ENCODE measurements around the gene DSE. TPM values are rescaled to one million over a fixed set of nuclear protein-coding genes. Genes with fewer than 3 reads are reported as not detected.
"Not testable (repeated sequence)": the region's sequence is repeated elsewhere in the genome, so short reads cannot be mapped to it uniquely, and the experiment has no call there.

DSE gene
- total RNA-seq, 1 experiment from 2014 or later: 5.4 TPM

DNA sequence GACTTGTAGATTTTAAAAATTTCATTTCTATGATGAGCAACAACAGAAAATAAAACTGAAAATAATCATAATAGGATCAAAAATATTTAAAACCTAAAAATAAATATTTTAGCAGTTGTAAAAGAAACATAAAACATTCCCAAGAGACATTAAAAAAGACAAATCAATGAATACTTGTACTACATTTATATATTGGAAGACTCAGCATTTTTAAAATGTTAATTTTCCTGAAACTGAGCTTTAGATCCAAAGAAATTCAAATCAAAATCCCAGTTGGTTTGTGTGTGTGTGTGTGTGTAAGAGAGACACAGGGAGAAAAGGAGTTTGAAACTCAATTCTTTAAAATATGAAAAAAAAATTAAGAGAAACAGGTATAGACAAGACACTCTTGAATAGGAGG lies 38.7 kb upstream of the DSE start:
- intact Hi-C loops (cut with micrococcal nuclease; ENCODE audit: unreplicated experiment): no loop called here
- BruUV-seq (replicated peaks): no TSS peak
- ATAC-seq: no peak

DNA sequence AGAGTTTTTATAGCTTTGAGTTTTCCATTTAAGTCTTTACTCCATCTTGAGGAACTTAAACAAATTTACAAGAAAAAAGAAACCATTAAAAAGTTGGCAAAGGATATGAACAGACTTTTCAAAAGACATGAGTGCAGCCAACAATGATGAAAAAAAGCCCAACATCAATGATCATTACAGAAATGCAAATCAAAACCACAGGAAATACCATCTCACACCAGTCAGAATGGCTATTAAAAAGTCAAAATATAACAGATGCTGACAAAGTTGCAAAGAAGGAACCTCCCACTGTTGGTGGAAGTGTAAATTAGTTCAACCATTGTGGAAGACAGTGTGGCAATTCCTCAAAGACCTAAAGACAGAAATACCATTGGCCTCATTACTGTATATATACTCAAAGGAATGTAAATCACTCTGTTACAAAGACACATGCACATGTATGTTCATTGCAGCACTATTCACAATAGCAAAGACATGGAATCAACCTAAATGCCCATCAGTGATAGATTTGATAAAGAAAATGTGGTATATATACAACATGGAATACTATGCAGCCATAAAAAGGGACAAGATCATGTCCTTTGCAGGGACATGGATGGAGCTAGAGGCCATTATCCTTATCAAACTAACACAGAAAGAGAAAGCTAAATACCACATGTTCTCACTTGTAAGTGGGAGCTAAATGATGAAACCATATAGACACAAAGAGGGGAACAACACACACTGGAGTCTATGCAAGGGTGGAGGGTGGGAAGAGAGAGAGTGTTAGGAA lies 35.9 kb upstream of the DSE start:
- ATAC-seq; DNase-seq (ENCODE audit: low read depth, low spot score); H3K27me3 ChIP-seq (ENCODE audit: control insufficient read depth, insufficient read depth, low read length); H3K9me3 ChIP-seq (ENCODE audit: control insufficient read depth, insufficient read depth, low read depth, low read length); H3K4me3 ChIP-seq (ENCODE audit: low read depth in 2 of 2, low read length in 2 of 2); BruUV-seq (replicated peaks); H3K36me3 ChIP-seq (ENCODE audit: control insufficient read depth, insufficient read depth, low read length); in situ Hi-C loops (cut with HindIII; ENCODE audit: low pct_unique_long_range_greater_than_20kb, low sequenced_read_pairs); intact Hi-C loops (cut with micrococcal nuclease; ENCODE audit: unreplicated experiment); H3K4me1 ChIP-seq (ENCODE audit: control insufficient read depth, insufficient read depth, low read length); H3K27ac ChIP-seq (ENCODE audit: low read length): not testable (repeated sequence)
- ChIA-PET CTCF (interaction anchor here (0.6 kb wide), 1 partner anchor 295 kb away, joined by 10 read pairs; no protein-coding TSS in a partner anchor), POLR2A (interaction anchor here (0.6 kb wide), 1 partner anchor 33 kb away, joined by 4 read pairs; no protein-coding TSS in a partner anchor)

More for the DNA sequence above, 38.7 kb upstream of the DSE start:
- no peaks in the 10 kb centered on the region for H3K36me3 ChIP-seq (ENCODE audit: control insufficient read depth, insufficient read depth, low read length)
- H3K4me3 ChIP-seq (ENCODE audit: low read depth in 2 of 2, low read length in 2 of 2): no peak overlapping the region
- POLR2A ChIA-PET: no interaction called here
- DNase-seq (ENCODE audit: low read depth, low spot score): no peak
- TF ChIP-seq POLR2AphosphoS5 (IDR thresholded peaks at IDR 0.05; ENCODE audit: low read depth, low read length) (no peak), SIN3A (IDR thresholded peaks at IDR 0.05; ENCODE audit: borderline replicate concordance, insufficient read depth, low read depth, low read length) (no peak), TCF7L2 (IDR thresholded peaks at IDR 0.05; ENCODE audit: low read depth, low read length) (no peak), CTCF (IDR thresholded peaks at IDR 0.05) (no peak)
- TF ChIP-seq, protein P1, sequence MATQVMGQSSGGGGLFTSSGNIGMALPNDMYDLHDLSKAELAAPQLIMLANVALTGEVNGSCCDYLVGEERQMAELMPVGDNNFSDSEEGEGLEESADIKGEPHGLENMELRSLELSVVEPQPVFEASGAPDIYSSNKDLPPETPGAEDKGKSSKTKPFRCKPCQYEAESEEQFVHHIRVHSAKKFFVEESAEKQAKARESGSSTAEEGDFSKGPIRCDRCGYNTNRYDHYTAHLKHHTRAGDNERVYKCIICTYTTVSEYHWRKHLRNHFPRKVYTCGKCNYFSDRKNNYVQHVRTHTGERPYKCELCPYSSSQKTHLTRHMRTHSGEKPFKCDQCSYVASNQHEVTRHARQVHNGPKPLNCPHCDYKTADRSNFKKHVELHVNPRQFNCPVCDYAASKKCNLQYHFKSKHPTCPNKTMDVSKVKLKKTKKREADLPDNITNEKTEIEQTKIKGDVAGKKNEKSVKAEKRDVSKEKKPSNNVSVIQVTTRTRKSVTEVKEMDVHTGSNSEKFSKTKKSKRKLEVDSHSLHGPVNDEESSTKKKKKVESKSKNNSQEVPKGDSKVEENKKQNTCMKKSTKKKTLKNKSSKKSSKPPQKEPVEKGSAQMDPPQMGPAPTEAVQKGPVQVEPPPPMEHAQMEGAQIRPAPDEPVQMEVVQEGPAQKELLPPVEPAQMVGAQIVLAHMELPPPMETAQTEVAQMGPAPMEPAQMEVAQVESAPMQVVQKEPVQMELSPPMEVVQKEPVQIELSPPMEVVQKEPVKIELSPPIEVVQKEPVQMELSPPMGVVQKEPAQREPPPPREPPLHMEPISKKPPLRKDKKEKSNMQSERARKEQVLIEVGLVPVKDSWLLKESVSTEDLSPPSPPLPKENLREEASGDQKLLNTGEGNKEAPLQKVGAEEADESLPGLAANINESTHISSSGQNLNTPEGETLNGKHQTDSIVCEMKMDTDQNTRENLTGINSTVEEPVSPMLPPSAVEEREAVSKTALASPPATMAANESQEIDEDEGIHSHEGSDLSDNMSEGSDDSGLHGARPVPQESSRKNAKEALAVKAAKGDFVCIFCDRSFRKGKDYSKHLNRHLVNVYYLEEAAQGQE (IDR thresholded peaks at IDR 0.05; ENCODE audit: insufficient read depth in 1 of 2, low read depth in 2 of 2, low read length in 1 of 2): no peak
- no peaks in the 10 kb centered on the region for H3K27me3 ChIP-seq (ENCODE audit: control insufficient read depth, insufficient read depth, low read length)
- no peak overlapping the region for H3K27ac ChIP-seq (ENCODE audit: low read length)
- H3K4me1 ChIP-seq (ENCODE audit: control insufficient read depth, insufficient read depth, low read length): no peaks in the 10 kb centered on the region
- no peaks in the 10 kb centered on the region for H3K9me3 ChIP-seq (ENCODE audit: control insufficient read depth, insufficient read depth, low read depth, low read length)
- CTCF ChIA-PET: no interaction called here
- in situ Hi-C loops (cut with HindIII; ENCODE audit: low pct_unique_long_range_greater_than_20kb, low sequenced_read_pairs): no loop called here

DNA sequence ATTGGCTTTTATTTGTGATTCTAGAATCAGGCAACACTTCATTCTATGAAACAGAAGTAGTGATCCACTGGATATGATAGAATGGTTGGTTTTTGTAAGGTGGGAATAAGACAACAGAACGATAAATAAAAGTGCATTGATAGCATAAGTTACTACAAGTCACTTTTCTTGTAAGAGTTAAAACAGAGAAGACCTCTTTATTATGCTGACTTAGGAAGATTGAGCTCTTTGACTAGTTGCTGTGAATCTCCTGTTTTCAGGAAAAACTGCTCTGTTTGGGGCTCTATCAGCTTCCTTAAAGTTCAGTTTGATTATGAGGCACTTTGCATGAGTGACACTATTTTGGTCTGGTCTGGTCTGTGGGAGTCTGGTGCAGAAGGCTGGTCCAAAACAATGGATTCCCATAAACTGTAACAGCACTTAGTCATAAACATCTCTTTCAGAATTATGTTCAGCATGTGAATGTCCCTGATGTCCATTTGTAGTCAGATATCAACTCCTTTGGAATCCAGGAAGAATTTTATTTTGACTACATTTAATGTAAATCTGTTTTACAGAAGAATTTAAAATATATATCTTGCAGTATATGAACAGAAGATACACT lies 35.0 kb upstream of the DSE start:
- H3K27ac ChIP-seq (ENCODE audit: low read length): no peak overlapping the region
- TF ChIP-seq CTCF (IDR thresholded peaks at IDR 0.05): no peak
- TF ChIP-seq POLR2AphosphoS5 (IDR thresholded peaks at IDR 0.05; ENCODE audit: low read depth, low read length): no peak
- TF ChIP-seq, protein P1 (IDR thresholded peaks at IDR 0.05; ENCODE audit: insufficient read depth in 1 of 2, low read depth in 2 of 2, low read length in 1 of 2): no peak
- TF ChIP-seq TCF7L2 (IDR thresholded peaks at IDR 0.05; ENCODE audit: low read depth, low read length): no peak
- no peak for TF ChIP-seq SIN3A (IDR thresholded peaks at IDR 0.05; ENCODE audit: borderline replicate concordance, insufficient read depth, low read depth, low read length)
- in situ Hi-C loops (cut with HindIII; ENCODE audit: low pct_unique_long_range_greater_than_20kb, low sequenced_read_pairs): no loop called here
- H3K9me3 ChIP-seq (ENCODE audit: control insufficient read depth, insufficient read depth, low read depth, low read length): no peaks in the 10 kb centered on the region
- no peak for DNase-seq (ENCODE audit: low read depth, low spot score)
- H3K4me3 ChIP-seq (ENCODE audit: low read depth in 2 of 2, low read length in 2 of 2): no peak overlapping the region
- intact Hi-C loops (cut with micrococcal nuclease; ENCODE audit: unreplicated experiment): no loop called here
- BruUV-seq (replicated peaks): no TSS peak
- ATAC-seq: no peak
- CTCF ChIA-PET: no interaction called here
- no peaks in the 10 kb centered on the region for H3K4me1 ChIP-seq (ENCODE audit: control insufficient read depth, insufficient read depth, low read length)
- POLR2A ChIA-PET: no interaction called here
- no peaks in the 10 kb centered on the region for H3K36me3 ChIP-seq (ENCODE audit: control insufficient read depth, insufficient read depth, low read length)
- no peaks in the 10 kb centered on the region for H3K27me3 ChIP-seq (ENCODE audit: control insufficient read depth, insufficient read depth, low read length)

All from Panc1 (cell line).